ENCODE measurements around the gene PRDM15.

The PRDM15 gene

GRCh38 chr21:41777951-41778815, 101.0 kb downstream of the PRDM15 start:
- intact Hi-C loops (cut with DNase I; ENCODE audit: low total_unique reads) = loop anchor here (1.0 to 10.0 kb wide), 4 partner anchors 39 to 1723 kb away; no protein-coding TSS in a partner anchor
- peak overlapping the region in 1 of 2 donors; percentile 34 for H3K4me3 ChIP-seq
- no peaks in the 10 kb centered on the region for H3K36me3 ChIP-seq
- H3K4me1 ChIP-seq = peaks cover 0 to 19% (median 6%) of the 10 kb centered on the region in 4 donors
- peaks cover 0 to 14% of the 10 kb centered on the region in 2 donors for H3K27me3 ChIP-seq
- TF ChIP-seq, protein P1, sequence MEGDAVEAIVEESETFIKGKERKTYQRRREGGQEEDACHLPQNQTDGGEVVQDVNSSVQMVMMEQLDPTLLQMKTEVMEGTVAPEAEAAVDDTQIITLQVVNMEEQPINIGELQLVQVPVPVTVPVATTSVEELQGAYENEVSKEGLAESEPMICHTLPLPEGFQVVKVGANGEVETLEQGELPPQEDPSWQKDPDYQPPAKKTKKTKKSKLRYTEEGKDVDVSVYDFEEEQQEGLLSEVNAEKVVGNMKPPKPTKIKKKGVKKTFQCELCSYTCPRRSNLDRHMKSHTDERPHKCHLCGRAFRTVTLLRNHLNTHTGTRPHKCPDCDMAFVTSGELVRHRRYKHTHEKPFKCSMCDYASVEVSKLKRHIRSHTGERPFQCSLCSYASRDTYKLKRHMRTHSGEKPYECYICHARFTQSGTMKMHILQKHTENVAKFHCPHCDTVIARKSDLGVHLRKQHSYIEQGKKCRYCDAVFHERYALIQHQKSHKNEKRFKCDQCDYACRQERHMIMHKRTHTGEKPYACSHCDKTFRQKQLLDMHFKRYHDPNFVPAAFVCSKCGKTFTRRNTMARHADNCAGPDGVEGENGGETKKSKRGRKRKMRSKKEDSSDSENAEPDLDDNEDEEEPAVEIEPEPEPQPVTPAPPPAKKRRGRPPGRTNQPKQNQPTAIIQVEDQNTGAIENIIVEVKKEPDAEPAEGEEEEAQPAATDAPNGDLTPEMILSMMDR (IDR thresholded peaks at IDR 0.05) = peak; percentile 96 to 98
- no peaks in the 10 kb centered on the region for H3K9me3 ChIP-seq
- peak overlapping the region; percentile 74 to 75 for H3K27ac ChIP-seq
- peak; percentile 92 to 96 for DNase-seq

DNA sequence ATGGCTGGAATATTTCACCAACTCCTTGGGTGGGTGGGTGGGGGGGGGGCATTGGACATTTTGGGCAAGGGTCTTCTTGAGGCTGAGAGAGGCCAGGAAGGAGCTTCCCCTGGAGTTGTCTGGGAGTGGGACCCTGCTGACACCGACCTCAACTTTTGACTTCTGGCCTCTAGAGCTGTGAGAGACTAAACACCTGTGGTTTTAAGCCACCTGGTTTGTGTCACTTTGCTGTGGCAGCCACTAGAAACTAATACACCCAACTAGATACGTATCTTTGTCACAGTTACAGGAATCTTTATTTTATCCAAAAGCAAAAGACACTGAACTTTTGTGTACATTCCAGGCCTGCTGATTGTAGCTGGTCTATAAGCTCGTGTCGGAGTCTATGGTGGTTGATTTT, 102.4 kb downstream of the PRDM15 start:
- intact Hi-C loops (cut with DNase I; ENCODE audit: low total_unique reads) = loop anchor here (5.0 to 10.0 kb wide), 3 partner anchors 41 to 1722 kb away; no protein-coding TSS in a partner anchor
- H3K4me3 ChIP-seq = no peak overlapping the region
- no peaks in the 10 kb centered on the region for H3K9me3 ChIP-seq
- peak overlapping the region in 1 of 2 donors; percentile 75 for H3K27ac ChIP-seq
- H3K4me1 ChIP-seq = peaks cover 0 to 19% (median 6%) of the 10 kb centered on the region in 4 donors
- H3K36me3 ChIP-seq = no peaks in the 10 kb centered on the region
- TF ChIP-seq, protein P1 (IDR thresholded peaks at IDR 0.05) = no peak
- no peak for DNase-seq
- peaks cover 0 to 5% of the 10 kb centered on the region in 2 donors for H3K27me3 ChIP-seq

DNA sequence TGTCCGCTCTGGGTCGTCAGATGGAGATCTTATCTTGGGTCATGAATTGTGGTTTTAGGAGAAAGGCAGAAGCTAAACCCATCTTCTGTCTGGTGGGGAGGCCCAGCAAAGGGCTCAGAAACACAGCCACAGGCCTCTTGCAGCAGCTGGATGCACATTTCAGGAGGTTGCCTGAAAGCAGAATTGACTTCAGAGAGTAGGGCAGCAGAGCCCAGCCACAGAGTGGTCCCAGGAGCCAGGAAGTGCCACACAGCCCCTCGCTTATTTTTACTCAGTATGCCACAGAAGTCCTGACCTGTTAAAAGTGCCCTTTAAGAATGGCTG, 104.0 kb downstream of the PRDM15 start:
- H3K36me3 ChIP-seq = no peaks in the 10 kb centered on the region
- H3K27ac ChIP-seq = no peak overlapping the region
- no peak for DNase-seq
- no peaks in the 10 kb centered on the region for H3K27me3 ChIP-seq
- H3K4me3 ChIP-seq = no peak overlapping the region
- H3K9me3 ChIP-seq = no peaks in the 10 kb centered on the region
- TF ChIP-seq, protein P1 (IDR thresholded peaks at IDR 0.05) = no peak
- intact Hi-C loops (cut with DNase I; ENCODE audit: low total_unique reads) = loop anchor here (5.0 to 10.0 kb wide), 3 partner anchors 42 to 1720 kb away; no protein-coding TSS in a partner anchor
- H3K4me1 ChIP-seq = peaks cover 0 to 19% (median 6%) of the 10 kb centered on the region in 4 donors

DNA sequence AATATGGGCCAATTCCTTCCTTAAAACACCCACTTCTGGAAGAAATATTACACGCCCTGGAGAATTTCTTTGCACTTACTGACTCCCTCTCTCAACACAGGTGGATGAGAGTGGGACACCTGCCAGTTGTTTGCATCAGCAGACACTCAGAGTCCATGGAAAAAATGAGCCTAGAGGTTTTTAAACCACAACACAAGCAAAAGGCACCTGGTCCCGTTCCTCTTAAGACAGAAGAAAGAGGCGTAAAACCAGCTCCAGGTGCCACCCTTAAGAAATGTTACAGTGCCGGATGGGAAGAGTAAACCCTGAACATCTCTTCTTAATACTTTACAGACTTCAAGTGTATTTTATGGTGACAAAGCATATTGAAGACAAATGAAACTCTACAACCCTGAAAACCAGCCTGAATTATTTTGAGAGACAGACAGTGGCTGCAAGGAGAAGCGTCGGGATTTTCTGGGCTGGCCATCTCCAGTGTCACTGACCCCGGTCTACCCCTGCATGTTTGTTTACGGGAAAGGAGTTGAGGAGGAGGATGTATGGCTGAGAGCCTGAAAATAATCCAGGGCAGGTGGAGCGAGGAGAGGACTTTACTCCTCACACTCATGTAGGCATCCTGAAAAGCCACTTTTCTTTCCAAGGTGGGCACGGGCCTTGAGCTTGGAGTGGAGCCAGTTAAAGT, 104.5 kb downstream of the PRDM15 start:
- Histone ChIP-seq H3K4me3 (no peak overlapping the region), H3K27me3 (no peaks in the 10 kb centered on the region), H3K36me3 (no peaks in the 10 kb centered on the region), H3K9me3 (no peaks in the 10 kb centered on the region), H3K4me1 (peaks cover 0 to 19% (median 6%) of the 10 kb centered on the region in 4 donors), H3K27ac (no peak overlapping the region)
- no peak for DNase-seq
- TF ChIP-seq, protein P1 (IDR thresholded peaks at IDR 0.05) = no peak
- intact Hi-C loops (cut with DNase I; ENCODE audit: low total_unique reads) = loop anchor here (5.0 to 10.0 kb wide), 3 partner anchors 43 to 1720 kb away; no protein-coding TSS in a partner anchor

GRCh38 chr21:41772351-41773080, 106.6 kb downstream of the PRDM15 start:
- H3K4me3 ChIP-seq = no peak overlapping the region
- H3K9me3 ChIP-seq = no peaks in the 10 kb centered on the region
- intact Hi-C loops (cut with DNase I; ENCODE audit: low total_unique reads) = loop anchor here (10.0 kb wide), 1 partner anchor 1718 kb away; no protein-coding TSS in a partner anchor
- peaks cover 0 to 6% (median 2%) of the 10 kb centered on the region in 4 donors for H3K4me1 ChIP-seq
- H3K36me3 ChIP-seq = no peaks in the 10 kb centered on the region
- H3K27me3 ChIP-seq = peaks cover 0 to 4% of the 10 kb centered on the region in 2 donors
- TF ChIP-seq, protein P1 (IDR thresholded peaks at IDR 0.05) = no peak
- H3K27ac ChIP-seq = no peak overlapping the region
- DNase-seq = no peak

Data from tibial artery (tissue), 4 donors.